HCT116 (cell line): ENCODE data around the gene SDF2L1. TPM values are rescaled to one million over a fixed set of nuclear protein-coding genes. Genes with fewer than 3 reads are reported as not detected.
"Not testable (repeated sequence)": the region's sequence is repeated elsewhere in the genome, so short reads cannot be mapped to it uniquely, and the experiment has no call there.

Source experiments
- ATAC-seq: fragments of 200-7000 bp; cut with Tn5 transposase; 2 replicates; pipeline ENCODE4 v1.9.1; 2020; ENCODE audit warnings: mild to moderate bottlenecking, moderate library complexity
- BruUV-seq: library from RNA; stranded (reverse); fragments of 400-500 nt; replicated peaks from 2 replicates; lab custom pipeline; 2021; lab: Mats Ljungman, UMichigan
- CTCF ChIA-PET: fragments of 300-600 bp; sonication (Branson Sonifier 250); formaldehyde crosslinking; loops from one replicate; lab custom pipeline; 2021; ENCODE audit warnings: antibody characterized with exemption; lab: Charles Lee
- POLR2A ChIA-PET: fragments of 300-600, 350-600 bp; sonication (Branson Sonifier 250); formaldehyde crosslinking; loops from one replicate; lab custom pipeline; 2021; ENCODE audit warnings: antibody characterized with exemption; lab: Charles Lee
- RAD21 ChIA-PET, 2 experiments: fragments of 300-600 bp; sonication (Branson Sonifier 250); formaldehyde crosslinking; loops; one replicate each; lab custom pipeline; 2023; ENCODE audit warnings: low total read pairs in 2 of 2; ENCODE audit not compliant: uncharacterized antibody in 2 of 2, unreplicated experiment in 2 of 2, low non-redundant PET in 1 of 2; lab: Charles Lee
- DNase-seq: peaks from one replicate; pipeline ENCODE4 v3.0.0-alpha.2; 2010; ENCODE audit warnings: low read depth, low spot score
- H2AFZ ChIP-seq: fragments of 200-600 bp; shearing (Covaris generic), sonication (generic); 2 replicates; pipeline ENCODE4 v1.6.1; 2017; ENCODE audit warnings: low read depth, mixed run types, mixed read lengths, antibody characterized with exemption, low read length; ENCODE audit not compliant: poor library complexity, severe bottlenecking
- H3K27ac ChIP-seq: 2 replicates; pipeline ENCODE4 v1.5.1; 2012; ENCODE audit warnings: low read depth, low read length
- H3K27me3 ChIP-seq: fragments of 200-600 bp; sonication (generic); 2 replicates; pipeline ENCODE4 v1.6.1; 2016; ENCODE audit warnings: mixed run types, low read length, mixed read lengths; ENCODE audit not compliant: insufficient read depth
- H3K36me3 ChIP-seq, 2 experiments: fragments of 200-500 bp in 1 of 2; fragments of 200-600 bp in 1 of 2; sonication (Bioruptor generic) in 1 of 2; sonication (generic) in 1 of 2; 2 replicates each; pipeline versions ENCODE4 v1.5.1 to v1.6.1; 2014 to 2016; ENCODE audit warnings: low read length in 2 of 2, inconsistent platforms in 1 of 2, mixed read lengths in 1 of 2, mixed run types in 1 of 2; ENCODE audit not compliant: insufficient read depth in 2 of 2, control insufficient read depth in 1 of 2
- H3K4me1 ChIP-seq, 2 experiments: fragments of 200-600 bp in 1 of 2; sonication (generic) in 1 of 2; 2 replicates each; pipeline versions ENCODE4 v1.5.1 to v1.6.1; 2012 to 2017; ENCODE audit warnings: low read length in 2 of 2, inconsistent platforms in 1 of 2, mild to moderate bottlenecking in 1 of 2, mixed read lengths in 1 of 2, mixed run types in 1 of 2, moderate library complexity in 1 of 2; ENCODE audit not compliant: insufficient read depth in 2 of 2, control insufficient read depth in 1 of 2
- H3K4me2 ChIP-seq: fragments of 200-600 bp; sonication (generic); 2 replicates; pipeline ENCODE4 v1.6.1; 2017; ENCODE audit warnings: mixed run types, low read length, mixed read lengths
- H3K4me3 ChIP-seq, 2 experiments: fragments of 200-600 bp in 1 of 2; sonication (generic) in 1 of 2; replicated peaks in 1 of 2; 2 replicates each; pipeline ENCODE4 v1.5.1; 2011 to 2016; ENCODE audit warnings: low read length in 2 of 2, control low read depth in 1 of 2, low read depth in 1 of 2, mild to moderate bottlenecking in 1 of 2, mixed read lengths in 1 of 2, mixed run types in 1 of 2
- H3K79me2 ChIP-seq: fragments of 200-600 bp; sonication (generic); 2 replicates; pipeline ENCODE4 v1.6.1; 2017; ENCODE audit warnings: mild to moderate bottlenecking, mixed run types, low read length, moderate library complexity, mixed read lengths; ENCODE audit not compliant: insufficient read depth
- H3K9ac ChIP-seq: fragments of 200-600 bp; sonication (generic); 2 replicates; pipeline ENCODE4 v1.6.1; 2016; ENCODE audit warnings: low read length, mixed read lengths
- H3K9me2 ChIP-seq: fragments of 200-600 bp; sonication (generic), shearing (Covaris generic); 2 replicates; pipeline ENCODE4 v1.6.1; 2017; ENCODE audit warnings: mixed run types, mild to moderate bottlenecking, moderate library complexity; ENCODE audit not compliant: insufficient read depth
- H3K9me3 ChIP-seq, 2 experiments: fragments of 200-500 bp in 1 of 2; fragments of 200-600 bp in 1 of 2; sonication (Bioruptor generic) in 1 of 2; sonication (generic) in 1 of 2; 2 replicates each; pipeline ENCODE4 v1.6.1; 2014 to 2017; ENCODE audit warnings: low read length in 2 of 2, mixed read lengths in 2 of 2, inconsistent platforms in 1 of 2, low read depth in 1 of 2, mild to moderate bottlenecking in 1 of 2, mixed run types in 1 of 2, moderate library complexity in 1 of 2; ENCODE audit not compliant: control insufficient read depth in 1 of 2, insufficient read depth in 1 of 2
- H4K20me1 ChIP-seq: fragments of 200-600 bp; sonication (generic), shearing (Covaris generic); 2 replicates; pipeline ENCODE4 v1.6.1; 2017; ENCODE audit warnings: mixed run types, mild to moderate bottlenecking, moderate library complexity; ENCODE audit not compliant: insufficient read depth
- CEBPB ChIP-seq: IDR thresholded peaks from 2 replicates; pipeline ENCODE4 v1.6.1; 2012; ENCODE audit warnings: low read depth
- CTCF ChIP-seq, 3 experiments: fragments of 200-600 bp in 1 of 3; sonication (generic) in 1 of 3; IDR thresholded peaks in 2 of 3; conservative IDR thresholded peaks in 1 of 3; 2 replicates each; pipeline ENCODE4 v1.5.1; 2012 to 2017; ENCODE audit warnings: low read depth in 2 of 3, low read length in 2 of 3, antibody characterized with exemption in 1 of 3, borderline replicate concordance in 1 of 3, control low read depth in 1 of 3, mild to moderate bottlenecking in 1 of 3, mixed read lengths in 1 of 3, mixed run types in 1 of 3, moderate library complexity in 1 of 3; ENCODE audit not compliant: insufficient read depth in 1 of 3
- EZH2 ChIP-seq: fragments of 200-600 bp; sonication (generic); IDR thresholded peaks from 2 replicates; pipeline ENCODE4 v1.6.1; 2017; ENCODE audit warnings: antibody characterized with exemption, mixed run types
- EZH2phosphoT487 ChIP-seq: fragments of 200-600 bp; IDR thresholded peaks from 2 replicates; pipeline ENCODE4 v1.6.1; 2018; ENCODE audit warnings: antibody characterized with exemption, borderline replicate concordance
- FOSL1 ChIP-seq: IDR thresholded peaks from 2 replicates; pipeline ENCODE4 v1.6.1; 2012; ENCODE audit warnings: low read depth
- JUND ChIP-seq: IDR thresholded peaks from 2 replicates; pipeline ENCODE4 v1.6.1; 2012
- POLR2A ChIP-seq: IDR thresholded peaks from 2 replicates; pipeline ENCODE4 v1.7.0; 2011; ENCODE audit warnings: borderline replicate concordance; ENCODE audit not compliant: insufficient read depth, insufficient read length; ENCODE audit errors: extremely low read depth
- RAD21 ChIP-seq: IDR thresholded peaks from 2 replicates; pipeline ENCODE4 v1.6.1; 2012; ENCODE audit warnings: low read depth, mild to moderate bottlenecking
- REST ChIP-seq: IDR thresholded peaks from 2 replicates; pipeline ENCODE4 v1.6.1; 2012; ENCODE audit warnings: low read depth
- SRF ChIP-seq: IDR thresholded peaks from 2 replicates; pipeline ENCODE4 v1.6.1; 2012; ENCODE audit warnings: low read depth
- YY1 ChIP-seq: IDR thresholded peaks from 2 replicates; pipeline ENCODE4 v1.6.1; 2011; ENCODE audit warnings: low read length, low read depth, moderate library complexity, mild to moderate bottlenecking; ENCODE audit not compliant: insufficient replicate concordance; ENCODE audit errors: extremely low read depth
- ZFX ChIP-seq: fragments of 450-650 bp; IDR thresholded peaks from 2 replicates; pipeline ENCODE4 v1.6.1; 2017
- ZNF274 ChIP-seq: fragments of 200-500 bp; sonication (Bioruptor generic); IDR thresholded peaks from 2 replicates; pipeline ENCODE4 v1.6.1; 2014; ENCODE audit warnings: mild to moderate bottlenecking, low read depth, low read length, inconsistent platforms
- intact Hi-C: fragments of 100-400 bp; cut with micrococcal nuclease; formaldehyde crosslinking; loops from 2 replicates; pipeline ENCODE4 v1.10.0; 2022
- total RNA-seq: library from RNA; stranded (reverse); gene quantifications from one replicate; pipeline ENCODE4 v1.2.1, GENCODE V29; 2021; ENCODE audit not compliant: unreplicated experiment

Gene SDF2L1
- total RNA-seq, 1 experiment from 2014 or later = 86.2 TPM

- CTCF ChIA-PET = no interaction called here
- Histone ChIP-seq H3K9ac (no peak overlapping the region), H2AFZ (no peak overlapping the region), H3K36me3 (no peaks in the 10 kb centered on the region), H3K4me2 (no peak overlapping the region), H3K9me2 (no peaks in the 10 kb centered on the region), H3K79me2 (no peaks in the 10 kb centered on the region), H3K4me1 (peaks cover 7 to 26% of the 10 kb centered on the region in 2 experiments; a peak in 3 of 4 replicates), H3K27me3 (no peaks in the 10 kb centered on the region), H3K4me3 (no peak overlapping the region), H3K27ac (no peak overlapping the region), H4K20me1 (no peaks in the 10 kb centered on the region), H3K9me3 (no peaks in the 10 kb centered on the region)
- ATAC-seq (no peak), DNase-seq (no peak)
- TF ChIP-seq FOSL1 (no peak), EZH2 (no peak), ZFX (no peak), SRF (no peak), EZH2phosphoT487 (no peak), POLR2A (no peak), REST (no peak), CEBPB (no peak), CTCF (IDR thresholded peaks at IDR 0.05 in 2 of 3, conservative IDR thresholded peaks at IDR 0.05 in 1 of 3; ENCODE audit: borderline replicate concordance in 1 of 3, insufficient read depth in 1 of 3, low read depth in 2 of 3, low read length in 2 of 3) (no peak), RAD21 (no peak), YY1 (no peak), JUND (no peak), ZNF274 (no peak)
- POLR2A ChIA-PET = no interaction called here
- intact Hi-C loops = no loop called here
- BruUV-seq = no TSS peak
- RAD21 ChIA-PET = no interaction called here
Measured at GRCh38 chr22:21636629-21637218, 5.4 kb upstream of the SDF2L1 start.

GRCh38 chr22:21637450-21637849 lies 4.7 kb upstream of the SDF2L1 start:
- POLR2A ChIA-PET, H3K9ac ChIP-seq, H3K27me3 ChIP-seq, DNase-seq, ATAC-seq, H3K79me2 ChIP-seq, H3K9me2 ChIP-seq, intact Hi-C loops, H3K27ac ChIP-seq, H3K9me3 ChIP-seq, H3K4me3 ChIP-seq, H4K20me1 ChIP-seq, RAD21 ChIA-PET, H3K36me3 ChIP-seq, CTCF ChIA-PET, H2AFZ ChIP-seq, H3K4me2 ChIP-seq, BruUV-seq: not testable (repeated sequence)
- peaks cover 7 to 26% of the 10 kb centered on the region in 2 experiments; a peak in 3 of 4 replicates for H3K4me1 ChIP-seq
